Measurements from ENCODE around the gene EPHB1.

EPHB1 gene

DNA sequence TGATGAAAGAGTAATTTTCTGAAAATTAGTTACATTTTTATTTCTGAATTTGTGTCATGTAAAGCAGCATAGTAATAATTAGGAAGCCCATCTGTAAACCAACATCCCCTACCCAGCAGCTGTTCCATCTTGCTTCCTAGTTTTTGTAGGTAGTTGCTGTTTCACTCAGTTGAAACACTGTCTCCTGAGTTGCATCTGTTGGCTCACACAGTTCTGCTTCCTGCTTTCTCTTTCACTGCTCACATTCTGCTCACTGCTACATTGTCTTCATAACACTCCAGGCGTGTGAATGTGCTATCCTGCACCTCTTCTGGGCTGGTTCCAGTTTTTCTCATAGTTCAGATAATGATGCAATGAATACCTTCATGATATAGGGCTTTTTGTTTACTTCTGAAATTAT, 123.4 kb downstream of the EPHB1 start:
- no peak for DNase-seq

DNA sequence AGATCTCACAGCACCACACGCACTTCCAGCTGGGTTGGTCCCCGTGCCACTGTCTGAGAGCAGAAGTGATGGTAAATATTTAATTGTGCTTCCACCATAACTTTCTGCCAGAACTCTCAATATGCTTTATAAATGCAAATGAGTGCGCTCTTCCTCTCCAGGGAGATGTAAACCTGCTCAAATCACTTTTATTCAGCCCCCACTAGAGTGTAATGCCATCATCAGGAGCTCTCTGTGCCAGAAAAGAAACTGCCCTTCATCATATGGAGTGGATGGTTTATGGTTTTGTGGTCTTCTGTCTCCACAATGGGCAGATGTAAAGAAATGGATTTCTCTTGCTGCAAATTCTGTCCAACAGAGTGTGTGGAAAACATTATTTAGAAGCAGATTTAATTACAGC, 127.0 kb downstream of the EPHB1 start:
- no peak for DNase-seq

- DNase-seq = no peak
These were observed 127.8 kb downstream of the EPHB1 start for GRCh38 chr3:134922866-134923265.

DNA sequence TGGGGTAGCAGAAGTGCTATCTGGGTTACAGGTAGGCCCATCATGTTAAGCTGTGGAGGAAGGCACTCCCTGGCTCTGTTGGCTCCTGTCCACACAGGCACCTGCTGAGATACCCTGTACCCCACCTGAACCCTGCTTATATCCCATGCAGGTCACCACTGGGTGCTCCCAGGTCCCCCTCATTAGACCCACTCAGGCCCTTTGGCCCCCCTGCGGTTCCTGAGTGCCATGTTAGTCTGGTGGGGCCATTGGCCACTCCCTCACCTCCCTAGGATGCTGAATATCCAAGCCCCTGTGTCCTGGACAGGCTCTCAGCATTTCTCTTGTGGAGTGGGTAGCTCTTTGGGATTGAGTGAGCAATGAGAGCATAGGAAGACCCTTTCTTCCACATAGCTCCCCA, 128.2 kb downstream of the EPHB1 start:
- DNase-seq = no peak

- no peak for DNase-seq
These were observed 132.5 kb downstream of the EPHB1 start for GRCh38 chr3:134927599-134927998.

DNA sequence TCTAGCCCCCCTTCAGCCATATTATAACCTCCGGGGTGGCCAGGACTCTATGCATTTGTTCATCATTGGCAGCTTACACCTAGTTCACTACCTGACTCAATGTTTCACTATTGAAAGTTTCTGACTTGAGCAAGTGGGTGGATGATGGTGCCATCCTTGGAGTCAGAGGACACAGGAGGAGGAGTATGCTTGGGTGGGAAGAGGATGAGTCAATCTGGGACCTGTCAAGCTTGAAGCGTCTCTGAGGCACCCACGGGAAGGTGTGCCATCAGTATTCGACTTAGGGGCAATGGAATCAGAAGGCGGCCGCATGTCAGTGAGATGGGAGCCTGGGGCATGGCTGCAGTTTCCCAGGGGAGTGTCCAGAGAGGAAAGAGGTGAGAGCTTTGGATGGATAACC, 133.3 kb downstream of the EPHB1 start:
- DNase-seq = no peak

DNA sequence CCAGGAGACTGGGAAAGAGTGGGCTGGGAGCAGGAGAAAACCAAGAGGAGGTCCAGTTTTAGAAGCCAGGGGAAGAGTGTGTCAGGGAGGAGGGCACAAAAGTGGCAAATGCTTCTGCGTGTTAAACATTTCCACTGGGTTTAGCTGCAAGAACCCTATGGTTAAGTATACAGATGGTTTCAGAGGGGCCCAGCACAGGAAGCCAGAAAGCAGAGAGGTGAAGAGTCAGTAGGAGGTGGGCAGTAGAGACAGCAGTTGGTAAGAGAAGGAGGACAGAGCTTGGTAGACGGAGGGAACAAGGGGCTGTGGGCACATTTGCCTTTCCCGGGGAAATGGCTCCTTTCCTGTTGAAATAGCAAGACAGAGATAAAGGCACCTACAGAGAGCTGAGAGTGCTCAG, 133.8 kb downstream of the EPHB1 start:
- no peak for DNase-seq

- DNase-seq = no peak
These were observed 134.9 kb downstream of the EPHB1 start for GRCh38 chr3:134929976-134930375.

- DNase-seq = no peak
These were observed 136.2 kb downstream of the EPHB1 start for GRCh38 chr3:134931045-134931785.

DNA sequence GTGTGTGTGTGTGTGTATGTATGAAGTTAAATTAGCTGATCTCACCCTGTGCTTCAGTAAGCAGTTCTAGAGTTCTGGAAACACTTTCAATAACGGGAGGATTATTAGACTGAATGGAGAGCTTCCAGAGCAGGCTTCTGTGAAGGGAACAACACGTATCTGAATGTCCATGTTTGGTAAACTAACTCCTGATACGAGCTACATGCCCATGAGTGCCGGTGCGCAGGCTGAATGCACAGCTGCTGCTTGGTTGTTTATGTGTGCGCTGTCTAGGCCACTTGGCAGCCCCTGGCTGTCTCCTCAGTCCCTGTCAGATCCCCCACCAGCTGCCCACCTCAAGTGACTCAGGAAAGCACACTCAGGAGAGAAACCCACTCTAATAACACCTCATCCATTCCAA, 137.0 kb downstream of the EPHB1 start:
- no peak for DNase-seq

GRCh38 chr3:134933997-134934396, 138.9 kb downstream of the EPHB1 start:
- DNase-seq = no peak

DNA sequence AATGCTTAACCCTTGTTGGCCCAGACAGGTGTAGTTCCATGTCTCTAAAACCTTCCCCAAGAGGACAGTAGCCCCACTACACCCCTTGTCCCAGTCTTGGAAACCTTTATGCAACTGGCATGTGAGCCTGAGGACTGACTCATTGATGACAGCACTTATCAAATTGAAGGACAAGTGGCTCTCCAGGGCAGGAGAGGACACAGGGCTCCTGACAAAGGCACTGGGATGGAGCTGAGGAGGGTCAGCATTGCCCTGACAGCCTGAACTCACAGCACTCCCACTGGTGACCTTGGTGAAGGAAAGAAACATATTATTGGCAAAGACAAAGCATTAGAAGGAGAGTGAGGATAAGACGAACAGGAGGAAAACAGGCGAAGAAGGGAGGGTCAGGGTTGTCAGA, 139.9 kb downstream of the EPHB1 start:
- no peak for DNase-seq

- no peak for DNase-seq
These were observed 142.4 kb downstream of the EPHB1 start for GRCh38 chr3:134937256-134938028.

- DNase-seq = no peak
These were observed 143.0 kb downstream of the EPHB1 start for GRCh38 chr3:134938029-134938525.

- no peak for DNase-seq
These were observed 144.9 kb downstream of the EPHB1 start for GRCh38 chr3:134939978-134940377.

GRCh38 chr3:134941820-134942219, 146.8 kb downstream of the EPHB1 start:
- no peak for DNase-seq

DNA sequence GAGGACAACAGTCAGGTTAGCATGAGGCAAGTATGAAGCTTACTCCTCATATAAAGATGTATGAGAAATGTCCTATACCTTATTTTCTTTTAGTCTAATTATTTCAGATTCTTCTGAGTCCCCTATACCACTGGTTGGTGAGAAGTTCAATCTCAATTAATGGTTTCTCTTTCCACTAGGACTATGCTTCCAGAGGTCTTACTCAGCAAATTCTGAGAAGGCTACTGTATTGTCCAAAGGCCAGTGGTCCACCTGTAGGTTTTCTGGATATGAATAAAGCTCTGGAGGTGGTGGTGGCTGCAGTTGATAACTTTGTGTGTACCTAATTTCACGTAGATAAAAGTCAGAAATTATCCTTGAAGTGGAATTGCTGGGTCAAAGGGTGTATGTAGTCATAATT, 149.4 kb downstream of the EPHB1 start:
- DNase-seq = no peak

DNA sequence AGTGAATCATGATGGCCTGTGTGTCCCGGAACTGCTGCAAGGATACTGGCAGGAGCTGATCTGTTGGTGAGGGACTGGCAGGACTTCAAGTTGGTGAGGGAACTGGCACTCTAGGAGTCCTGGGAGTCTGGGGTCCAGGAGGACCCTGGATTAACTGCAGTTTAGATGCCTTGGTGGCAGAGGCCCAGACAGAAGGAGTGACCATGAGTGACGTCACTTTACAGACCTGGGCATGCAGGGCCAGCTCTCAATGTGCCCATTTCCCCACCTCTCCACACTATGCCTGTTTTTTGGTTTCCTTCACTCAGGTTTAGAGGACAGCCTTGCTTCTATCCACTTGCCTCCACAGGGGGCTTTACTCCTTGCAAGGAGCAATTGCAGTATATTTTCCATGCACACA, 154.1 kb downstream of the EPHB1 start:
- no peak for DNase-seq

GRCh38 chr3:134952371-134952770, 157.3 kb downstream of the EPHB1 start:
- DNase-seq = no peak

DNA sequence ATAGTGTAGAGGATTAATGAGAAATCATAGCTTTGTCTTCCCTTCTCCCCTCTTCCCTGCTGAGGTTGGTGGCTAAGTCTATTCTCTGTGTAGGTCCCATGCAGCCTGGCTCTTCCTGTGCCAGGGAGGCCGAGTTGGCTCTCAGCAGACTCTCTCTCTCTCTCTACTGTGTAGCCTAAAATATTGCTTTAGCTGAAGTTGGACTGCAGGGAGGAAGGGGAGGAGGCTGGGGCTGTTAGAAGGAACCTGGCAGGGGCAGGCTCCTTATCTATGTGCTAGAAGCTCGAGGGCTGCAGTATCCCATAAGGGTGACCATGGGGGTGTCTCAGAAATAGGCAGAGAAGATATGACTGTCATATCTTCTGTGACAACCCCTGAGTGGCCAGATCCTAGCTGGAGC, 160.8 kb downstream of the EPHB1 start:
- DNase-seq = no peak

DNA sequence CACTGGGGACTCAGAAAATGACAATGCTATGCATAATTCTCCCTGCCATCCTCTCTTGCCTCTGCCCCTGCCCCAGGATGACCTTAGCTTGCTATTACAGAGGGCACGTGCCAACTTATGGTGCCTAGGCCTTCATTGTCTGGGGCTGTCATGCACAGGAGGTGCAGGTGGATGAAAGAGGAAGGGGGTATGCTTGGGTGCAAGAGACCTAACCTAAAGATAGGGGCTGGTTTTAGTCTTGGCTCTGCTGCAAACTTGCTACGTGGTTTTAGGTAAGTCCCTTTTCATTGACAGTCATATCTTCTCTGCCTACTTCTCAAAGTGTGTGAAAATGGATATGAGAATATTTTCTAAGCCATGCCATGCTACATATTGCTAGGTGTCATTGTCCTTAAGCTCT, 161.3 kb downstream of the EPHB1 start:
- no peak for DNase-seq

- no peak for DNase-seq
These were observed 161.8 kb downstream of the EPHB1 start for GRCh38 chr3:134956844-134957243.

GRCh38 chr3:134959516-134959915, 164.5 kb downstream of the EPHB1 start:
- no peak for DNase-seq

- no peak for DNase-seq
These were observed 169.2 kb downstream of the EPHB1 start for GRCh38 chr3:134964226-134964625.

Data from amniotic stem cell (primary cell).